ELR (cell line): ENCODE measurements around the gene MEP1A.
"Not testable (repeated sequence)": the region's sequence is repeated elsewhere in the genome, so short reads cannot be mapped to it uniquely, and the experiment has no call there.

Experiments used
- DNase-seq: peaks from one replicate; pipeline ENCODE4 v3.0.0-alpha.2; 2015; ENCODE audit warnings: low read depth

MEP1A gene

DNA sequence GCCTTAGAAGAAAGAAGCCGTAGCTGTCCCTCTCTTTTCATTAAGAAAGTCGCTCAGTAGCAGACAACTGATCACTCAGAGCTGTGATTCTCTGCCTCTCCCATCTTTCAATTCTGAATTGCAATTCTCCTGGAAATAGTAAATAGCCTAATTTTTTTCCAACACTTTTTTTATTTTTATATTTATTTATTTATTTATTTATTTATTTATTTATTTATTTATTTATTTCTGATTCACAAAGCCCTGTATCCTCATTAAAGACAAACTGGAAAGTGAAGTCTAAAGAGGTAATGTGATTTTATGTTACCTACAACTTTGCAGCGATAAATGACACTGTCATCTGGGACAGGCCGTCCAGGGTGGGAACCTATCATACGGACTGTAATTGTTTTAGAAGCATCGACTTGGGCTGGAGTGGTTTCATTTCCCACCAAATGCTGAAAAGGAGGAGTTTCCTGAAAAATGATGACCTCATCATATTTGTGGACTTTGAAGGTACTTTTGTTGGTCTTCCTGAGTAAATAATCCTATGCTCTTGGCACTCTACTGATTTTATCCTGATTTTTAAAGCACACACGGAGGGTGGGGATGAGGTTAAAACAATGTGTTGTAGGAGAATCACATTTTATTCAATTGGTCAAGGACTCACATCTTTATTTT is 41.2 kb downstream of the MEP1A start:
- DNase-seq, result not testable (repeated sequence)

DNA sequence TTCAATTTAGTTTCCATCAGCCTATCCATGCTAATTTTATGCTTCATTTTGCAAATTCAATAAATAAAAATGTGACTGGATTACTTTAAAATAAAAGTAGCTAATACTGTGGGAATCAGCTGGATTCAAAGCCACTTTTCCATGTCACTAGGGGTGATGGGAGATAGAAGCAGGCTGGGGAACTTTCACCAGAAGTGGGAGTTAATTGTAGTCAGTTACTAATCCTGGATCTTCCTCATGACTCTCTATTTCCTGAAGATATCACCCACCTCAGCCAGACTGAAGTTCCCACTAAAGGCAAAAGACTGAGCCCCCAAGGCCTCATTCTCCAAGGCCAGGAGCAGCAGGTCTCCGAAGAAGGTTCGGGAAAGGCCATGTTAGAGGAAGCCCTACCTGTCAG is 41.8 kb downstream of the MEP1A start:
- DNase-seq, result not testable (repeated sequence)

DNA sequence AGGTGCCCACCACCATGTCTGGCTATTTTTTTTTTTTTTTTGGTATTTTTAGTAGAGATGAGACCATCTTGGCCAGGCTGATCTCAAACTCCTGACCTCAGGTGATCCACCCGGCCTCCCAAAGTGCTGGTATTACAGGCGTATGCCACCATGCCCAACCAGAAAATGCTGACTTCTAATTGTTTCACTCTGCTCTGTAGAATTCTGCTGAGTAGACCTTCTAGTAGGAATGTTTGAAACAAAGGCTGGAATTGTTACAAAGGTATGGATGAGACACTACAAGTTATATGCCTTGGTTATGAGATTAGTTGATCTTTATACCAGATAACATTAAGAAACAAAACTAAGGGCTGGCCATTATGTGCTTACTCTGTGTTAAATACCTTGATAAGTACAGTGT is 44.8 kb downstream of the MEP1A start:
- DNase-seq, result no peak

- not testable (repeated sequence) for DNase-seq
Observed at GRCh38 chr6:46842252-46842846, 49.2 kb downstream of the MEP1A start.

DNA sequence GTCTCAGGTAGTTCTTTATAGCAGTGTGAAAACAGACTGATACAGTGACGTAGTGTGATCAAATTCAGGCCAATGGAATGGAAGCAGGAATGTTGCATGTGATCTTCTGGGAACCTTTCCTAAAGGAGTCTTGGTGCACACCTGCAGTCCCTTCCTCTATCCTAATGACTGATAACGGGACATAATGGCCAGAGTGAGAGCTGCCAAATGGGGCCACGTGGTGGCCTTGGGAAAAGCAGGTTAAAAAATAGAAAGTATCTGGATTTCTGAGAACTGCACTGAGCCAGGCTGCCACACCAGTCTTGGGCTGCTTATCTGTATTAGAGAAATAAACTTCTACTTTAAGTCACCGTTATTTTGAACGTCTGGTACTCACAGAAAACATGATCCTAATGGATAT is 51.9 kb downstream of the MEP1A start:
- DNase-seq, result no peak

DNA sequence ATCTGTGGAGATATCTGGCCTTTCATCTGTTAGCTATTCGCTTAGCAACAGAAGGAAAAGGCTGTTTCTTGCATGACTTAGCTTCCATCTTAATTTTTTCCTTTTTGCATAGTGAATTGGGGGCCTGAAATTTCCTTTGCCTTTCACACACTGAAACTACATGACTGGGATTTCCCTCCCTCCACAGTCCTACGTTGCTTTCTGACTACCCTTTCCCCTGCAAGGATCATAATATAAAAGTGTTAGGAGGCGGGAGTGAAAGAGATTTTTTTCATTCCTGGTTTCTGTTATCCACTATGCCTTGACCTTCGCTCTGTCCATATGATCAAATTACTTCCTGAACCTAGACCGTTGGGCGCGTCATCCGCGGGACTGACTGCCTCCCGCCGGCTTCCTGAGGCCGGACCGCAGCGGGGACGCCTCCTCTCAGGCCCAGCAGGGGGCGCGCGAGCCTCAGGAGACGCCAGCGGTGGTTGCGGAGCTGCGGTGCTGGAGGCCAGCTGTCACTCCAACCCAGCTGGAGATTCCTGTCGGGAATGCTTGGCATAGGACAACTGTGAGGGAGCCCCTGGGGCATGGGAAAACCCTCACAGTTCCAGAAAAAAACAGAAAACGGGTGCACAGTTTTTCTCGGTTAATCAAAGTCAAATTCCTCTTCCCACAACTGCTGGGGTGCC is 55.6 kb downstream of the MEP1A start:
- peak; percentile 88 for DNase-seq

- DNase-seq, result peak; percentile 44
Observed at GRCh38 chr6:46849361-46849690, 56.1 kb downstream of the MEP1A start.

- no peak for DNase-seq
Observed at GRCh38 chr6:46850792-46851191, 57.6 kb downstream of the MEP1A start.

- DNase-seq, result not testable (repeated sequence)
Observed at GRCh38 chr6:46851576-46851975, 58.4 kb downstream of the MEP1A start.

GRCh38 chr6:46855966-46856365 is 62.8 kb downstream of the MEP1A start:
- DNase-seq, result peak; percentile 60

DNA sequence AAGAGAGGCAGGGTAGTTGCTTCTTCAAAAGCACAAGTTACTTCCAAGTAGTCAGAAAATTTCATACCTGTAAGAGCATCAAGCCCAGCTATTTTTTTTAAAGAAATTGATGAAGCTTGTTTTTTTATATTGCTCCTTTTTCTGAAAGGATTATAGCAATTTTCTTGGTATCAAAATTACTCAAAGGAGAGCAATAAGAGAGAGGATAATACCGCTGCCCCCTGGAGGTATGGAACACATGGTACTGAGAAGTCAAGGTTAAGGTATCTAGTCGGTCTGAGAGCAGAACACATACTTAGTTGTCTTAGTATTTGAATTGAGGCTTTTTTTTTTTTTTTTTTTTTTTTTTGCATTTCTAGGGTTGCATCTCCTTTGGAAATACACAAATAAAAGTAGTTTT is 69.2 kb downstream of the MEP1A start:
- DNase-seq, result no peak

DNA sequence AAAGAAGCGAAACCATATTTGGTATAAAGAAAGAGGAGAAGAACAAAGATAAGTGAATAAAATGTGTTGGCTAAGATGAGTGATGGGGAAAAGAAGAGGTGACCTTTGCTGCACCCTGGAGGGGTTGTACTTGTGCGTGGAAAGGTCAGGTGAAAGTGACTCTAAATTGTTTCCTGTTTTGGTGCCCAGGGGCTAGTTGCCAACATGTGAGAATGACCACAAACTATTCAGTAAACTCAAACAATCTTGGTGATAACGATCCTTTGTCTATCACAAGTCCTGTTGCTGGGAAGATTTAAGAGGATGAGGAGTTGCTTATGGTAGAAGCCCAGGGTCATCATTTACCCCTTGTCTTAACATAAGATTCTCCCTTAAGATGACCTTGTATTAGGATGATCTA is 70.6 kb downstream of the MEP1A start:
- DNase-seq, result no peak

- DNase-seq, result no peak
Observed at GRCh38 chr6:46865221-46865620, 72.0 kb downstream of the MEP1A start.

- DNase-seq, result peak; percentile 75
Observed at GRCh38 chr6:46867411-46867810, 74.2 kb downstream of the MEP1A start.

- DNase-seq, result peak; percentile 94
Observed at GRCh38 chr6:46876126-46876525, 82.9 kb downstream of the MEP1A start.

DNA sequence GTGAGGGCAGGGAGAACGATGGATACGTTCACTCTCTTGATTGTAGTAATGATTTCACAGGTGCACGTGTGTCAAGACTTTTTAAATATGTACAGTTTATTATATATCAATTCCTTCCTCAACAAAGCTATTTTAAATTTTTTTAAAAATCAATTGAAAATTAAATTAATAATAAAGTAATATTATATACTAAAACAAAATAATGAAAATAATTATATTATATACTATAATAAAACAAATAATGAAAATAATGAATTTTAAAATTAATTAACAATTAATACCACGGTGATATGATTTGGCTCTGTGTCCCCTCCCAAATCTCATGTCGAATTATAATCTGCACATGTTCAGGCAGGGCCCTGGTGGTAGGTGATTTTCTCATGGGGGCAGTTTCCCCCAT is 85.8 kb downstream of the MEP1A start:
- no peak for DNase-seq

- no peak for DNase-seq
Observed at GRCh38 chr6:46882645-46883044, 89.5 kb downstream of the MEP1A start.

DNA sequence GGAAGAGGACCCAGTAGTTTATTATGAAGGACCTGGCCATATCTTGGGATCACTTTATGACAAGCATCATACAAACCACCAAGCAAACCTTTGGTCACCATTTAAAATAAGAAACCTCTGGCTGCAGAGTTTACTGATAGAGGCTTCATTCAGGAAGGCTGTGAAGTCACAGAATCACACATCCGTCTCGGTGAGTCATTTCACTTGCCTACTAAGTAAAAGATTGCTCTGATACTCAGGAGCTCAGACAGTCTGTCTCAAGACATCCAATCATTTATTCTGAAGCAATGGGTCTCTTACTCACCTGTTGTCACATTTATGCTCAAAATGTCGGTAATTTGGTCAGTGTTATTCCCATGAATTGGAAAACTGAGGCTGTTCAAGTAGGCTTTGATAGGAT is 94.8 kb downstream of the MEP1A start:
- peak; percentile 90 for DNase-seq

GRCh38 chr6:46888578-46888977 is 95.4 kb downstream of the MEP1A start:
- peak; percentile 90 for DNase-seq
